Skin epidermis (tissue), 12 donors: ENCODE data around the gene ZNF888.
A peak's percentile ranks its signal among the peaks of the same experiment; 100 is the strongest.
"Not testable (repeated sequence)": the region's sequence is repeated elsewhere in the genome, so short reads cannot be mapped to it uniquely, and the experiment has no call there.

Experiments used
- H3K27ac ChIP-seq, 21 experiments: fragments of 200-600 bp; sonication (generic) in 11 of 21; one replicate each; pipeline ENCODE4 v1.5.0; 2020; ENCODE audit warnings: mild to moderate bottlenecking in 3 of 21, inconsistent platforms in 2 of 21, moderate library complexity in 2 of 21
- H3K4me3 ChIP-seq, 7 experiments: fragments of 200-600 bp; sonication (generic) in 2 of 7; one replicate each; pipeline ENCODE4 v1.5.0; 2020; ENCODE audit warnings: inconsistent platforms in 2 of 7, mild to moderate bottlenecking in 2 of 7, moderate library complexity in 1 of 7

Gene ZNF888

GRCh38 chr19:52891336-52891735, 31.9 kb downstream of the ZNF888 start:
- H3K27ac ChIP-seq, result no peak overlapping the region
- no peak overlapping the region for H3K4me3 ChIP-seq

GRCh38 chr19:52889931-52890330, 33.3 kb downstream of the ZNF888 start:
- H3K4me3 ChIP-seq, result no peak overlapping the region
- H3K27ac ChIP-seq, result no peak overlapping the region

GRCh38 chr19:52889076-52889475, 34.2 kb downstream of the ZNF888 start:
- H3K4me3 ChIP-seq, result no peak overlapping the region
- H3K27ac ChIP-seq, result no peak overlapping the region

GRCh38 chr19:52880895-52881389, 42.3 kb downstream of the ZNF888 start:
- H3K4me3 ChIP-seq, result no peak overlapping the region

GRCh38 chr19:52872996-52873395, 50.2 kb downstream of the ZNF888 start:
- H3K27ac ChIP-seq, H3K4me3 ChIP-seq: not testable (repeated sequence)

More at GRCh38 chr19:52880895-52881389, 42.3 kb downstream of the ZNF888 start:
- H3K27ac ChIP-seq, result no peak overlapping the region

- H3K27ac ChIP-seq, result no peak overlapping the region
- no peak overlapping the region for H3K4me3 ChIP-seq
Measured at GRCh38 chr19:52871466-52871865, 51.8 kb downstream of the ZNF888 start.

GRCh38 chr19:52868031-52868430, 55.2 kb downstream of the ZNF888 start:
- H3K4me3 ChIP-seq, H3K27ac ChIP-seq: not testable (repeated sequence)

GRCh38 chr19:52857378-52858191, 65.6 kb downstream of the ZNF888 start, which contains the start of gene ZNF468:
Gene ZNF468 (minus strand): TSS chr19:52857619. CDS start chr19:52854272, 3,347 bp downstream.
- Histone ChIP-seq H3K27ac (peak within 1 kb of the TSS in 20 of 21 experiments; percentile 35 to 87 (median 76)), H3K4me3 (peak within 1 kb of the TSS; percentile 41 to 79 (median 65))

GRCh38 chr19:52856540-52857377, 66.5 kb downstream of the ZNF888 start:
- H3K27ac ChIP-seq, result peak overlapping the region in 20 of 21 experiments; percentile 35 to 87 (median 76)

More at GRCh38 chr19:52856540-52857377, 66.5 kb downstream of the ZNF888 start:
- peak overlapping the region; percentile 41 to 79 (median 65) for H3K4me3 ChIP-seq
